ENCODE results near the gene TRIM8.

TRIM8 gene

DNA sequence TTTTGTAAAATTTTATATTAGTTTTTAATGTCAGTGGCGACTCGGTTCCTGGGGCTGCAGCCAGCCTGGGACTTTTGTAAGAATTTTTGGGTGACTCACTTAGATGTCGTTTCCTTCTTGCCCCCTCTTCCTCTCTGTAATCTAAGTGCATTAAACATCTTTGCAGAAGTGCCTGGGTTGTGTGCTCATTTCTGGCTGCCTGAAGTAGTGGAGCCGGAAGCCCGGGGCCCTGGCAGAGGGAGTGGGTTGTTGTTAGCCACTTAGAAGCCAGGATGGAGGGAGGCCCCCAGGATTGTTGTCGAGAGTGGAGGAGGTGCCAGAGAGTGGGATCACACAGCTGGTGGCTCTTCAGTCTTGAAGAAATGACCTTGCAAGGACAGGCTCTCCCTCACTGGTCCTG, 11.0 kb upstream of the TRIM8 start:
- peak; percentile 96 for DNase-seq

DNA sequence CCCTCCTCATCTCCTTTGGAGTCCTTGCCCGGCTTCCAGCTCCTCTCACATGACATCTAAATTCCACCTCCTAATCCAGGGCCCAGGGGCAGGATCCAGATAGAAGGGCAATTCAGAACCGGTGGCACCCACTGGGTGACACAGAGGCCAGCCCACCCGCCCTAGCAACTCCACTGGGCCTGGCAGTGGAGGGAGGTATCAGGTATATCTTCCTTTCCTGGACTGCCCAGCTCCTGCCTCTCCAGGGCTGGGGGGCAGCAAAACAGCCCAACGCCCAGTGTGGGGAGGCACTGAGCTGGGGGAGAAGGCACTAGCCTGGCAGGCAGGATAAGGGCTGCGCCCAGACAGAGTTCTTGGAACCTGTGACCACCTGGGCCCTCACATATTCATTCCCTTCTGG, 10.4 kb upstream of the TRIM8 start:
- no peak for DNase-seq

- DNase-seq: peak in 1 of 2 donors; percentile 22
Measured at GRCh38 chr10:102634686-102635085, 9.6 kb upstream of the TRIM8 start.

GRCh38 chr10:102635377-102635776, 8.9 kb upstream of the TRIM8 start:
- DNase-seq: peak; percentile 40 to 49

GRCh38 chr10:102639537-102639936, 4.7 kb upstream of the TRIM8 start:
- no peak for DNase-seq

GRCh38 chr10:102641402-102641801, 2.9 kb upstream of the TRIM8 start:
- DNase-seq: no peak

- peak; percentile 97 to 98 for DNase-seq
Measured at GRCh38 chr10:102641880-102642735, 2.2 kb upstream of the TRIM8 start.

DNA sequence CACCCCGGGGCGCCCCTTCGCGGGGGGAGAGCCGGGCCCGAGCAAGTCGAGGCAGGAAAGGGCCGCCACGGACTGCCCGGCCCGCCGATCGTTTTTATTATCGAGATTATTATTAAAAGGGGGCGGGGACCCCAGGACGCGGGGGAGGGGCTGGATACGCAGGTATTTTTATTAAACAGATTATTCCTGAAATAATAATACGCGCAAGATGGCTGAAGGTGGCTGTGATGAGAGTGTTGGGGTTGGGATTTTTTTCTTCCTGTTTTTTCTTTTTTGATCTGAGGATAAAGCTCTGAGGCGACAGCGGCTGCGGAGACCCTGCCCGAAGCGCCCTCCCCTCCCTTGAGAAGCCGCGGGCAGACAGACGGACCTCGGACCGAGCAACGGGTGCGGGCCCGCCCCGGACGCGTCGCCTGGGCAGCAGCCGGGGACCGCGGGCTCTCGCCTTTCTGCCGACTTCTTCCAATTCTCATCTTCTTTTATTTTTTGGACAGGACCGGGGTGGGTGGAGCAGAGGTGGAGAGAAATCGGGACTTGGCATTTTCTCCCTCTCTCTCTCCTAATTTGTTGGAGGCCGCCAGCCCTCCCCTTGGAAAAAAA, 1.4 kb upstream of the TRIM8 start:
- DNase-seq: peak; percentile 39 to 43

DNA sequence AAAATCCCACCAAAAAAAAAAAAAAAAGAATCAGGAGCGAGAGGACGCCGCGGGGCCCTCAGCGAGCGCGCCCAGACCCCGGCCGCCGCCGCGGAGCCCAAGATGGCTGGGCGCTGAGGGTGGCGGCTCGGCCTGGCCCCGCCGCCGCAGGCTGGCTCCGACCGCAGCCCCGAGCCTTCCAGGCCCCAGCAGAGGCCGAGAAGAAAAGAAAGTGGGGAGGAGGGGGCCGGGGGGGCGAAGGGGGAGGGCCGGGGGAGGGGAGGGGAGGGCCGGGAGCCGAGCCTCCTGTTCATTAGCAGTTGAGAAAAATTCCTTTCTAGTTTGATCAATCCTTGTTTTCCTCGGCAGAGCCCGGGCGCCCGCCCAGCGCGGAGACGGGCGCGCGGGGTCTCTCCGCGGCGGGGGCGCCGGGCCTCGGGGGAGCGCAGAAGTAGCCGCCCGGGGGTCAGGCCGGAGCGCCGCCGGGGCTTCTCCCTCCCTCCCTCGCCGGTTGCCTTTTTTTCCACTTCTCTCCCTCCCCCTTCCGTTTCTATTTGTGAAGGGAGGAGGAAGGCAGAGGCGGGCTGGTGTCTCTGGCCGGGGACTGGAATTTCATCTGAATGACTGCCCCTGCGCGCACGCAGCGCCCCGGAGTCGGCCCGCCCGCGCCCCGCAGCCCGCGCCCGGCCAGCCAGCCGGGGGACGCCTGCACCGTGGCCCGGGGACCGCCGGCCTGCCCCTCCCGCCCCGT, 778 bp upstream of the TRIM8 start:
- DNase-seq: peak; percentile 83 to 88

GRCh38 chr10:102644646-102645387, 538 bp downstream of the TRIM8 start:
- DNase-seq: peak; percentile 18 to 41

- peak; percentile 87 to 89 for DNase-seq
Measured at GRCh38 chr10:102645388-102645740, 1.1 kb downstream of the TRIM8 start.

DNA sequence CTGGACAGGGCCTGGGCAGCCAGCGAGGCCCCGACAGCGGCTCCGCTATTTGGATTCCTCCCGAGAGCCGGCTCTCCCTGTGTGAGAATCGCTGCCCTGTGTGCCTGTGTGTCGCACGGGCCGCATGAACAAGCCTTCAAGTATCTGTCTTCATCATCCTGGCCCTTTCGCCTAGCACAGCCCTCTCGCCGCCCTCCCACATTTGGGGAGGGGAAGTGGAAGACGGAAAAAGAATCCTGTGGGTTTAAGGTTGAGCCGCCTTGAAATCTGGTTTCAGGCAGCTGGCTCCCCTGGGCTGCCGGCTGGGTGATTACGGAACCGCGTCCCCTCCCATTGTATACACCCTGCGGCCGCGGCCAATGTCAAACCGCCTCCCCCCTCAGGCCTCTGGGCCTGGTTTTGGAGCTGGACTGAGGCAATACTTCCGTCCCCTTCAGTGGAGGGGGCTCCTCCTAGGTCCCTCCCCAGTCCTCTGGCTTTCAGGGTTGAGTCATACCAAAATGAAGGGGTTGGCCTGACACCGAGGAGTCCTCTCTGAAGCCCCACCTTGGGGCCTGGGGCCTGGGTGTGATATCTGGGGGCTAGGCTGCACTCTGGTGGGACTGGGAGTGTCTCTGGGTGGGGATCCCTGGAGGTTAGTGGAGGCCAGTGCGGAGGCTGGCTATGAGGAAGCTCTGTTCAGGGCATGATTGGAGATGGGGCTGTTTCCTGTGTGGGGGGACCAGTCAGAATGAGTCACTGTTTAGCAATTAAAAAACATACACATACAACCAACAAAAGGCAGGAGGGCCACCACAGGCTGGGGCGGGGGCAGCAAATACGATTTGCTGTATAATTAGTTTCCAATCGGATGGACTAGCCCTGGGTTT, 1.7 kb downstream of the TRIM8 start:
- peak; percentile 98 for DNase-seq

DNA sequence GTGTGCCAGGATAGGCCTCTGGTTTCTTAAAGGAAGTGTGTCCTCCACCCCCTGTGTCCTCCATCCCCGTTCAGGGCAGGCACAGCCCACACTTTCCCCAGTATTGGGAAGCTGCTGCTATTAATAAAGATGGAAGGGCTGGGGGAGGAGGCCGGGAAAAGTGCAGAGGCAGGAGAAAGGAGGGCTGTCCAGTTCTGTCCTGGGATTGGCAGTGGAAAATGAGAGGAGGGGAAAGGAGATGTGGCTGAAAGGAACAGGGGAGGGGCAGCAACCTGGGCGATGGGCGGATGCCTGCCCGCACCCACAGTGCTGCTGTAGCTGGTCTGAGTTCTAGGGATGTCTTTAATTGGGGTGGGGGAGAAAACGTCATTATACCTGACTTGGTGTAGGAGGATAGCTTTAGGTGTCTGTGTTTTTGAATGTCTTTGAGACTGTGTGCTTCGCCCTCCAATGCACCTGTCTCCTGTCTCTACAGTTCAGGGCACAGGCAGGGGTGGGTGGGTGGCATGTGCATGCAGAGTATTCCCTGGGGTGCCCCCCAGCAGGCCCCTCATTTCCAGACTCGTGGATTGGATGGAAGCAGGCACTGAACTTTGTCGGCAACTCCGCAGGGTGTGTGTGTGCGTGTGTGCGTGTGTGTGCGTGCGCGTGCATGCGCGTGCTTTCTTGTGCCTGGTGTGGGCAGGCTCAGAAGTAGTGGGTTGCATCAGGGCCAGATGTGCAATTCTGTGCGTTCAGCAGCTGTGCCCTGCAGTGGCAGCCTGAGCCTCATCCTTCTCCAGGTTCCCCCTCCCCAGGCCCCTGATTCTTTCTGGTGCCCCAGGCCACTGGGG, 2.5 kb downstream of the TRIM8 start:
- peak; percentile 78 to 88 for DNase-seq

DNA sequence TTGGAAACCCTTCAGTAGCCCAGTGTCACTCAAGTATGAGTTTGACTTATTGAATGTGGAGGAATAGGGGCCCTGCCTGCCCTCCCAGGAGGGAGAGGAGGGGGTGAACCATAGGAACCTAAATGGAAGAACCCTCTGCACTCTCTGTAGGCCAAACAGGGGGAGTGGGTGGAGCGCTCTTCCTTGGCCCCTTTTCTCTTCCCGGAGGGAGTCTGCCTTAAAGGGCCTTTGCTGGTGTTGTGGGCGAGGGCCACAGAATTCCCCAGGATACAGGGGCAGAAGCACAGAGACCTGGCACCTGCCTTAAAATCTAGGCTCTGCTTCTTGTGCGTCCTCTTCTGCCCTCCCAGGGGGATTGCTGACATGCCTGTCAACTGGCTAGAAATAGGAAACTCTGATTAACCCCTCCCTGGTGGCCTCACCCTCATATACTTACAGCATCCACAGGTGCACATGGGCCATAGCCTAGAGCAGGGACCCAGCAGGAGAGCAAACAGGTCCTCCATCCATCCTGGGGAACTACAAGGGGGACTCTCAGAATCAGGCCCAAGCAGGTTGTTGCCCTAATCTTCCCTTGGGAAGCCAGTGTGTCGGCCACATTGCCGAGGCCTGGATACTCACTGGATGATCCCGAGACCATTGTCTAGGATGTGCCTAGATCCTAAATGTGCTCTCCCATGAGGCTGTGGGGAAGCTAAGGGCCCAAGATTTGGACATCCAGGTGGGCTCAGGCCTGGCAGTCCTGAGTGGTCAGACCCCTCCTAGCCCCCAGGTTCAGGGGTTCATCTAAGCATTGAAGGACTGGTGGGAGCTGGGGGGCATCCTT, 3.4 kb downstream of the TRIM8 start:
- DNase-seq: no peak

DNA sequence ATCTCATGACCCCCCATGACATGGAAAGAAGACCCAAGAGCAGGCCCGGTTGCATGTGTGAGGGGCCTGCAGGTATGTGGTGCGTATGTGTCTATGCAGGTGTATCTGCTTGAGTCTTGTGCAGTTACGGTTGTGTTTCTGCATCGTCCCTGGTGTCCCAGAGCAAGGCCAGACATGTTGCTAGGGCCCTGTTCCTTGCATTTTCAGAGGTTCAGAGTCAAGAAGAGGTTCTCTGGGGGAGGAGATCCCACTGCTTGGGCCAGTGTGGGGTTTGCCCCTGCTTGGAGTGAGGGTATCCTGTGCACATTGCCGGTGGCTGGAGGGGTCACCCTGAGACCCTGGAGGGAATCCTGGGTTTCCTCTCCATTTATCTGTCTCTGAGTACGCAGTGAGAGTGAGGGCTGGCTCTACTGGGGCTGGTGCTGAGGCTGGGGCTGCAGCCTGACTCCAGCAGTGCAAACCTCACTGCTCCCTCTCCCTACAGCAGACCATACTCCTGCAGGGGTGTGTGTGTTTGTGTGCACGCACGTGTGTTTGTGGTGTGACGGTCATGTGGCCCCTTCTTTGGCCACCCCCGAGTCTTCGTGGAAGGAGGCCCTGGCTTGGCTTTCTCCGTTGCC, 4.1 kb downstream of the TRIM8 start:
- no peak for DNase-seq

DNA sequence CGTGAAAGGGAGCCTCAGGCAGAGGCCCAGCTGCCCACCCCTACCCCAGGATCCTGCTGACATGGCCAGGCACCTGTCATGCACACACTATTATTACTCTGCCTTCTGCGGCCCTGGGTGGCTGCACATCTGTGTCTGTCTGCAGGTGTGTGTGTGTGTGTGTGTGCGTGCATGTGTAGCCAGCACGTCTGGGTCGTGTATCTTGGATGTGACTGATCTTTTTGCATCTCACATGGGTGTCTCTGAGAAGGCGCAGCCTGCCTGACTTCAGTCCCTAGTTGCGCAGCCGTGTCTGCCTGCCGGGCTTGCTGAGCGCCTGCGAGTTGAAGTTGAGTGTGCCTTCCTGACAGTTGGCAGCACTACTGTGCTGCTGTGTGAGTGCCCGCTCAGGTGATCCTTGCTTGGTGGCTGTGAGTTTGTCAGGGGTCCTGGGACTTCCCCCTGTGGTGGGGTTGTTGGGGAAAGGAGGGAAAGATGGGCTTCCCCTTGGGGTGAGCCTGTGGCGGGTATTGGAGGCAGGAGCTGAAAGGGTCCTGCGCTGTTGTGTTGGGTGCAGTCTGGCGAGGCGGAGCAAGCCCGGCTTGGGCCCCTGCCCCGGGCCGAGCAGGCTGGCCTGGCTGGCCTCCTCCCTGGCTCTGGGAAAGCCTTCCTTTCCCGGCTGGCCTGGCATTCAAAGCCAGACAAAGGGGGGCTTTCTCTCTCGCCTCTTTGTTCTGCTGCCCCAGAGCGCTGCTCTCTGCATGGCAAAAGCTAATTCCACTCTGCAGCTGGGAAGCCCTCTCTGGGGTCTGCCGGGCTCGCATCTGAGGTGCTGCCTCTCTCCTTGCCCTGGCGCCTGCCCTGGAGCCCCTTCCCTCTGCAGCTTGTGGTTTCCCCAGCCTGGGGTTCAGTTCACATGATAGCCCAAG, 4.9 kb downstream of the TRIM8 start:
- no peak for DNase-seq

DNA sequence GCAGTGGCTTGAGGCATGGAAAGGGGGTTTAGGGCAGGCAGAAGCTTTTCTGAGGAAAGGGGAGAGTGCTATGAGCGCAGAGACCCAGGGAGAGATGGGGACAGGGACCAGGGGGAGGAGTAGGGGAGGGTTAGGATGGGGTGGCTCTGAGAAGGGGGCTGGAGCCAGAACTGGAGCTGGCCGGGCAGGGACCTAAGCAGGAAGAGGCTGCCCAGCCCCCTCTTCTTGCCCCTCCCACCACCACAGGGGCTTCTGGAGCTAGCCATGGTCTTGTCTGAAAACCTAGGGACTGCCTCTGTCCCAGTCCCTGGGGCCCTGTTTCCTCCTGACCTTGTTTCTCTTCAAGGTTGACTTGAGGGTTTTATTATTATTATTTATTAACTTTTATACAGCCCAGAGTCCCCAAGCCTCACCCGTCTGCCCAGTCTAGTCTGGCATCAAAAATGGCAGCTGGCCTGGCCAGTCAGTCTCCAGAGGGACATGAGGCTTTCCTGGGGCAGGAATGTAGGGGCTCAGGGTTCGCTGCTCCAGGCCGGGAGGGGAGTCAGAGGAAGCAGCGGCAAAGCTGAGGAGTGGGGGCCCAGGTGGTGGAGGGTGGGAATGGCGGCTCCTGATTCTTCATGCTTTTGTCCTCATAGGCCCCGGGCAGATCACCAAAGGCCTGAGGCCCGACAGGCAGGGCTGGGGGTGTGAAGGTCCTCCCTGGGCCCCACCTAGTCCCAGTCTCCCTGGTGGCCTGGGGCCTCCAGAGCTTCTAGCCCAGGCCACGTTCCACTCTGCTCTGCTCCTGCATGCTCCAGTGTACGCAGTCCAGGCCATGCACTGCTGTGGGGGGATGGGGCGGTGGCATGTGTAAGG, 5.7 kb downstream of the TRIM8 start:
- DNase-seq: no peak

All from inflammatory macrophage (primary cell).